ENCODE results near the gene SYT15.
"Not testable (repeated sequence)": the region's sequence is repeated elsewhere in the genome, so short reads cannot be mapped to it uniquely, and the experiment has no call there.

SYT15 gene

GRCh38 chr10:46578474-46579178 is at the start of gene SYT15:
Gene SYT15 (plus strand): TSS chr10:46579128. CDS start chr10:46579169, 41 bp downstream.
- DNase-seq, result not testable (repeated sequence)

- DNase-seq, result not testable (repeated sequence)
Measured at GRCh38 chr10:46529742-46530141, 49.2 kb upstream of the SYT15 start.

GRCh38 chr10:46530249-46531186 is 48.4 kb upstream of the SYT15 start:
- no peak for DNase-seq

GRCh38 chr10:46532256-46532655 is 46.7 kb upstream of the SYT15 start:
- DNase-seq, result not testable (repeated sequence)

- DNase-seq, result no peak
Measured at GRCh38 chr10:46534828-46535524, 44.0 kb upstream of the SYT15 start.

- DNase-seq, result no peak
Measured at GRCh38 chr10:46536171-46536570, 42.8 kb upstream of the SYT15 start.

- DNase-seq, result no peak
Measured at GRCh38 chr10:46536781-46537180, 42.1 kb upstream of the SYT15 start.

- no peak for DNase-seq
Measured at GRCh38 chr10:46537309-46537708, 41.6 kb upstream of the SYT15 start.

- no peak for DNase-seq
Measured at GRCh38 chr10:46538155-46538554, 40.8 kb upstream of the SYT15 start.

GRCh38 chr10:46538717-46539426 is 40.1 kb upstream of the SYT15 start:
- DNase-seq, result no peak

GRCh38 chr10:46539596-46540411 is 39.1 kb upstream of the SYT15 start:
- DNase-seq, result no peak

- DNase-seq, result no peak
Measured at GRCh38 chr10:46540412-46541016, 38.4 kb upstream of the SYT15 start.

- no peak for DNase-seq
Measured at GRCh38 chr10:46541017-46541661, 37.8 kb upstream of the SYT15 start.

- no peak for DNase-seq
Measured at GRCh38 chr10:46541735-46542566, 37.0 kb upstream of the SYT15 start.

- no peak for DNase-seq
Measured at GRCh38 chr10:46542567-46543465, 36.1 kb upstream of the SYT15 start.

- DNase-seq, result no peak
Measured at GRCh38 chr10:46543466-46544377, 35.2 kb upstream of the SYT15 start.

GRCh38 chr10:46544989-46545791 is 33.7 kb upstream of the SYT15 start:
- DNase-seq, result no peak
